ENCODE results near the gene NR0B2.
"Not testable (repeated sequence)": the region's sequence is repeated elsewhere in the genome, so short reads cannot be mapped to it uniquely, and the experiment has no call there.

NR0B2 gene

GRCh38 chr1:26889551-26890466 is 24.0 kb downstream of the NR0B2 start, which contains the start of gene GPN2:
Gene GPN2 (minus strand): TSS chr1:26890283. CDS start chr1:26890096, 187 bp downstream.
- ChIA-PET CTCF (no interaction called here), POLR2A (interaction anchor here (0.6 to 6.0 kb wide), 29 partner anchors 9 to 760 kb away, joined by 3 to 64 read pairs (median 4); partner anchors contain the start of genes GPATCH3, NR0B2 and PIGV)
- TF ChIP-seq L3MBTL2 (conservative IDR thresholded peaks at IDR 0.05) (peak; percentile 41), ARNT (IDR thresholded peaks at IDR 0.05) (no peak)
- DNase-seq (ENCODE audit: extremely low spot score), result peak; percentile 88

- POLR2A ChIA-PET, result interaction anchor here (1.1 to 6.0 kb wide), 2 partner anchors 11 to 23 kb away, joined by 6 to 64 read pairs; partner anchors contain the start of gene GPATCH3
- no peak for DNase-seq (ENCODE audit: extremely low spot score)
- CTCF ChIA-PET, result no interaction called here
- TF ChIP-seq CTBP1 (IDR thresholded peaks at IDR 0.05; ENCODE audit: borderline replicate concordance) (no peak), L3MBTL2 (conservative IDR thresholded peaks at IDR 0.05) (no peak), ELF4 (IDR thresholded peaks at IDR 0.05) (no peak)
Measured at GRCh38 chr1:26888231-26888630, 25.5 kb downstream of the NR0B2 start.

- no peak for DNase-seq (ENCODE audit: extremely low spot score)
- CTCF ChIA-PET, result interaction anchor here (0.8 kb wide), 2 partner anchors 11 to 22 kb away, joined by 3 to 7 read pairs; no protein-coding TSS in a partner anchor
- TF ChIP-seq FOXM1 (IDR thresholded peaks at IDR 0.05; ENCODE audit: borderline replicate concordance), result no peak
- TF ChIP-seq SP1 (IDR thresholded peaks at IDR 0.05), result no peak
- no peak for TF ChIP-seq ELF4 (IDR thresholded peaks at IDR 0.05)
- no peak for TF ChIP-seq HDGF (IDR thresholded peaks at IDR 0.05; ENCODE audit: borderline replicate concordance)
- no peak for TF ChIP-seq L3MBTL2 (conservative IDR thresholded peaks at IDR 0.05)
- no peak for TF ChIP-seq FOXA1 (IDR thresholded peaks at IDR 0.05)
- no peak for TF ChIP-seq ZNF384 (IDR thresholded peaks at IDR 0.05)
- TF ChIP-seq ARNT (IDR thresholded peaks at IDR 0.05), result no peak
- TF ChIP-seq BHLHE40 (IDR thresholded peaks at IDR 0.05; ENCODE audit: borderline replicate concordance), result no peak
- no peak for TF ChIP-seq CTBP1 (IDR thresholded peaks at IDR 0.05; ENCODE audit: borderline replicate concordance)
- no peak for TF ChIP-seq SUZ12 (IDR thresholded peaks at IDR 0.05)
- TF ChIP-seq PKNOX1 (IDR thresholded peaks at IDR 0.05), result no peak
- TF ChIP-seq FOXK2 (IDR thresholded peaks at IDR 0.05), result no peak
- no peak for TF ChIP-seq TARDBP (IDR thresholded peaks at IDR 0.05)
- TF ChIP-seq LEF1 (IDR thresholded peaks at IDR 0.05; ENCODE audit: borderline replicate concordance), result no peak
- no peak for TF ChIP-seq NFRKB (IDR thresholded peaks at IDR 0.05)
- POLR2A ChIA-PET, result interaction anchor here (6.0 kb wide), 1 partner anchor 12 kb away, joined by 64 read pairs; the partner anchor contains the start of gene GPATCH3
Measured at GRCh38 chr1:26887125-26887524, 26.6 kb downstream of the NR0B2 start.

- DNase-seq (ENCODE audit: extremely low spot score), result no peak
- TF ChIP-seq CTBP1 (IDR thresholded peaks at IDR 0.05; ENCODE audit: borderline replicate concordance) (no peak), L3MBTL2 (conservative IDR thresholded peaks at IDR 0.05) (no peak), ZNF384 (IDR thresholded peaks at IDR 0.05) (no peak), TARDBP (IDR thresholded peaks at IDR 0.05) (no peak), ELF4 (IDR thresholded peaks at IDR 0.05) (no peak), FOXM1 (IDR thresholded peaks at IDR 0.05; ENCODE audit: borderline replicate concordance) (no peak), PKNOX1 (IDR thresholded peaks at IDR 0.05) (no peak), BHLHE40 (IDR thresholded peaks at IDR 0.05; ENCODE audit: borderline replicate concordance) (no peak)
- ChIA-PET POLR2A (interaction anchor here (0.7 to 1.5 kb wide), 2 partner anchors 20 to 33 kb away, joined by 3 read pairs; partner anchors contain the start of gene SFN), CTCF (interaction anchor here (0.6 kb wide), 1 partner anchor 88 kb away, joined by 5 read pairs; no protein-coding TSS in a partner anchor)
Measured at GRCh38 chr1:26882696-26883463, 30.9 kb downstream of the NR0B2 start.

- CTCF ChIA-PET; DNase-seq (ENCODE audit: extremely low spot score): not testable (repeated sequence)
- POLR2A ChIA-PET, result interaction anchor here (0.5 to 2.9 kb wide), 5 partner anchors 8 to 279 kb away, joined by 3 to 14 read pairs (median 8); partner anchors contain the start of genes GPATCH3 and GPN2
Measured at GRCh38 chr1:26881611-26882010, 32.2 kb downstream of the NR0B2 start.

GRCh38 chr1:26879793-26880192 is 34.0 kb downstream of the NR0B2 start:
- TF ChIP-seq NFRKB (IDR thresholded peaks at IDR 0.05) (no peak), CTBP1 (IDR thresholded peaks at IDR 0.05; ENCODE audit: borderline replicate concordance) (no peak), TARDBP (IDR thresholded peaks at IDR 0.05) (no peak), ARNT (IDR thresholded peaks at IDR 0.05) (no peak), BHLHE40 (IDR thresholded peaks at IDR 0.05; ENCODE audit: borderline replicate concordance) (no peak), SUZ12 (IDR thresholded peaks at IDR 0.05) (no peak), L3MBTL2 (conservative IDR thresholded peaks at IDR 0.05) (no peak), ELF4 (IDR thresholded peaks at IDR 0.05) (no peak), SP1 (IDR thresholded peaks at IDR 0.05) (no peak), LEF1 (IDR thresholded peaks at IDR 0.05; ENCODE audit: borderline replicate concordance) (no peak), PKNOX1 (IDR thresholded peaks at IDR 0.05) (no peak), HDGF (IDR thresholded peaks at IDR 0.05; ENCODE audit: borderline replicate concordance) (no peak), FOXM1 (IDR thresholded peaks at IDR 0.05; ENCODE audit: borderline replicate concordance) (no peak), ZNF384 (IDR thresholded peaks at IDR 0.05) (no peak), FOXA1 (IDR thresholded peaks at IDR 0.05) (no peak), FOXK2 (IDR thresholded peaks at IDR 0.05) (no peak)
- CTCF ChIA-PET, result no interaction called here
- no peak for DNase-seq (ENCODE audit: extremely low spot score)
- POLR2A ChIA-PET, result interaction anchor here (2.9 kb wide), 1 partner anchor 10 kb away, joined by 14 read pairs; the partner anchor contains the start of gene GPN2

Data from HEK293T (cell line).